ENCODE data around the gene GBE1.

- TF ChIP-seq CTCF (IDR thresholded peaks at IDR 0.05) (no peak), POLR2A (IDR thresholded peaks at IDR 0.05) (no peak), POLR2AphosphoS5 (IDR thresholded peaks at IDR 0.05; ENCODE audit: insufficient read depth in 1 of 2, low read depth in 1 of 2) (no peak)
Observed at GRCh38 chr3:81540787-81541186, 220.7 kb downstream of the GBE1 start.

Data from vagina (tissue), 2 donors.